SKM-1 (cell line): Measurements from ENCODE around the gene SPATA12.

Source experiments
- DNase-seq: peaks from one replicate; lab custom pipeline; 2025; ENCODE audit not compliant: unreplicated experiment; lab: John Stamatoyannopoulos, UW

SPATA12 gene, protein sequence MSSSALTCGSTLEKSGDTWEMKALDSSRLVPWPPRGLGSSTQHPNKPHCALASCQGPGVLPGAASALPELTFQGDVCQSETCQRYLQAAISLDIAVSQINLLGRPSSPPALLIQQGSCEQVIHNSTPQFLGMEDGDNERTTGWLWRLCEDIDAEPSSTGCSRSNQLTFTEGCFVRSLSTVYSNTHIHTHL

DNA sequence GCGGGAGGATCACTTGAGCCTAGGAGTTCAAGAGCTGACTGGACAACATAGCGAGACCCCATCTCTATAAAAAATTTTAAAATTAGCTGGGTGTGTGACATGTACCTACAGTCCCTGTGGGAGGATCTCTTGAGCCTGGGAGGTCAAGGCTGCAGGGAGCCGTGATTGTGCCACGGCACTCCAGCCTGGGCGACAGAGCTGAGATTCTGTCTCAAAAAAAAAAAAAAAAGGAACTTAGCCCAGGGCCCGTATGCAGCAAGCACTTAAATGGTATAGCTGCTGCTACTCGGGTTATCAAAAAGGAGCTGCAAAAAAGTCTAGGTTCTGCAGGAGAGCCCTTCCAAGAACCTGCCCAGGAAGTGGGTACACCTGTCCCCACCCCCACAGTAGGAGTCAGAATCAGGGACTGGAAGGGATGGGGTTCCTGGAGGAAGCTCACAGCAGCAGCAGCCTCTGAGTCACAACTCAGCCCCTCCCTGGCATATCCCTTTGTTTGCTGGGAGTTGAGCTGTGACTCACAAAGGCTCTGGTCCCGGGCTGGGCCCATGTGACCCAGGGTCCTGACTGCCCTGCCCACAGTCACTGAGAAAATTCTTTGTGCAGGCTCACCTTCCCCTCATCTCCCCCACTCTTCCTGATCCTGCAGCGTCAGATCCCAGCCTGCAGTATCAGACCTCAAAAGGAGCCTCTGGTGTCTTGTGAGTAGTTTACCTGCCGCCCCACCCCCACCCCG is at the start of gene SPATA12:
Gene SPATA12, plus strand, starts transcription at position 576 of the 733 bp plus-strand sequence. CDS start 13,031 bp downstream, outside the sequence.
- DNase-seq: no peak

- no peak for DNase-seq
These were observed 49.4 kb upstream of the SPATA12 start for GRCh38 chr3:57011022-57011421.

GRCh38 chr3:57012847-57013246 is 47.6 kb upstream of the SPATA12 start:
- no peak for DNase-seq

GRCh38 chr3:57015350-57015729 is 45.1 kb upstream of the SPATA12 start:
- no peak for DNase-seq

DNA sequence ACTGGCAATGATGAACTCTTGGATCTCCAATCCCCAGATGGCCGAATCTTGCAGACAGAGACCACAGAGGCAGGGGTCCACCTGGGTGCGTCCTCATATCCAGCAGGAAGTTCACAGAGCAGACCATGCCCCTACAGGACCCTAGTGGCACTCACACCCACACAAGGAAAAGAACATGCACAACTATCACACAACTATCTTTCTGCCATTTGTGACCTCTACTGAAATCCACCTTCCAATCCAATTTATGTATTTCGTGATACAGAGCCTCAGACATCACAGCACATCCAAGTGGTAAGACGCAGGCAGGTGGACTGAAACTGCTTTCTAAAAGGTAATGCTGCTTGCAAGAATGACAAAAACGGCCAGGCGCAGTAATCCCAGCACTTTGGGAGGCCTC is 44.6 kb upstream of the SPATA12 start:
- no peak for DNase-seq

DNA sequence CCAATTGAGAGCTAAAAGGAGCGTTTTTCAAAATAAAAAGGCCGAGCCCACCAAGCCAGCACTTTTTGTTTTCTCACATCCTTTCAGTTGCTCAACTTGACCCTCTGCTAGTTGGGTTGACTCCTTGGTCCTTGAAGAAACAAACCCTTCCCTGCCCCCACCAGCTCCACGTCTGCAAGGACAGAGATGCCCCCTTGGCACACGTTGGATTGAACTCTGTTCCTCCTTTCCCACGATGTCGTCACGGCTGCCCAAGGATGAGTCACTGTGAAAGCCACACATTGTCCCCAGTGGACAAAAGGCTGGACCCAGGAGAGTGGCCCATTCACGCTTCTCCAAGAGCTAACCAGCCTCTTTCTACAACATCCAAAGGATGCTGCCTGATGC is 43.0 kb upstream of the SPATA12 start:
- no peak for DNase-seq

DNA sequence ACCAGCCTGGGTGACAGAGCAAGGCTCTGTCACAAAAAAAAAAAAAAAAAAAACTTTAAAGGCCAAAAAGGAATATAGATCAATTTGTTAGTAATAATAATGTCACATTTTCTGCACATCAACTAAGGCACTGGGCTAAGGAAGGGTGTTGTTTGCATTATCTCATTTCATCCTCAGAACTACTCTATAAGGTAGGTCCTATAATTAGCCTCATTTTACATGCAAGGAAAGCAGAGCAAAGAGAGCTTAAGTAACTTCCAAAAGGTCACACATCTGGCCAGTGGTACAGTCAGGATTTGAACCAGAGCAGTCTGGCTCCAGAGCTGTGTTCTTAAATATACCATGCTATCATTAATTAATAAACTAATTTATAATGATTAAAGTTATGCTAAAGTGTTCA is 42.2 kb upstream of the SPATA12 start:
- DNase-seq: no peak

DNA sequence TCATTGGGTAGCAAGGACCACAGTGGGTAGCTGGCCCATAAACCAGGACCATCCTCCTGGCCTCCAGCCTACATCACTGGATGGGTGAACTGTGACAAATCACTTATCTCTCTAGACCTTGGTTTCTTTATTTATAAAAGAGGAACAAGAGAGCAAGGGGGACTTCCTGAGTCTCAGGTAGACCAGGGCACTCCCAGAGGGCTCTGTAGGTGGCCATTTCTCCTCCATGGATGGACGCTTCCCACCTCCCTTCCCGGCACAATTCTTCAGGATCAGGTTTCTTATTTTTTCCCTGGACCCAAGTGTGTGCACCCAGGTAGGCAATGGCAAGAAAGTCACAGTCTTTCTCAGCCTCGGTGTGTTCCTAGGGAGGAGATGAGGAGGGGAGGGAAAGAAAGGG is 41.4 kb upstream of the SPATA12 start:
- no peak for DNase-seq

DNA sequence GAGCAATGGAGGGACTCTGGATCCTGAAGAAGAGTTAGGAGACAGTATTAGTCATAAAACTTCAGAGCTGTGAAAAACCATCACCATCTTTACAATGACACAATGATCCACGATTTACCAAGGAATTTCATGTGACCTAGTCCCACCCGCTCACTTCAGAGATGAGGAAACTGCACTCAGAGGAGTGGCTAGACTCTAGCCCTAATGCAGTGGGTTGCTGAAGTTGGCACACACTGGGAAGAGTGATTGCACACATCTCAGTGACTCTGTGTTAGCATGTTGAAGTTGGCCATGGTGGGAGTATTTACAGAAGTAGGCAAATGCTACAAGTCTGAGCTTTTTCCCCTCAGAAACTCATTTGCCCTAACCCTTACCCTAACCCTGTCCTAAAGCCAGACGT is 35.2 kb upstream of the SPATA12 start:
- no peak for DNase-seq

DNA sequence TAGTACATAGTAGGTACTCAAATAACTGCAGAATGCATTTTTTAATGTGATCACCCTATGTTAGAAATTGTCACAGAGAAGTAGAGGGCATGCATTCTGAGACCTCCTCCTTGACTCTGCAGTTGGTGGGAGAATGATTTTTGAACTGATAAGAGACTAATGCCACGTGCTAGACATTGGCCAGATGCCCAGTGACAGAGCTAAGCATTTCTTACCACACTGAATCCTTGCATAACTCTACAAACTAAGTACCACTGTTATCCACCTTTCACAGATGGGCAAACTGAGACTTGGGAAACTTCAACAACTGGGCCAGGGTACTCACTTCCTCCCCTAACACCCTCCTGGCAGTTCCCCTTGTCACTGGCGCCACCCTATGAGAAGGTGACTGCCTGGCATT is 33.5 kb upstream of the SPATA12 start:
- no peak for DNase-seq

DNA sequence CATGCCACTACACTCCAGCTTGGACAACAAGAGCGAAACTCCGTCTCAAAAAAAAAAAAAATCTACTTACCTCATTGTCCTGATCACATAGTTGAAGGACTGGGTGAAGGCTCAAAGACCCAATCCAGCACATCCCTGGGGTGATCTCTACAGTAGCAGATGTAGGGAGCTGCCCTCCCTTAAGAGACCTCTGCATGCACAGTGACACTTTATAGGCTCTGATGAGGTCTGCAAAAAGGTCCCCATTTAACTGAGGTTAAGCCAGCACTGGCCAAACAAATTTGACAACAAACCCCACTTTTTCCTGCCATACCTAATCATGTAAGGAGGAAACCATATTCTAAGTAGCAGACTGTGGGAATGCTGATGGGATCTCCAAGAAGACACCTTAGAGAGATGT is 31.1 kb upstream of the SPATA12 start:
- no peak for DNase-seq

DNA sequence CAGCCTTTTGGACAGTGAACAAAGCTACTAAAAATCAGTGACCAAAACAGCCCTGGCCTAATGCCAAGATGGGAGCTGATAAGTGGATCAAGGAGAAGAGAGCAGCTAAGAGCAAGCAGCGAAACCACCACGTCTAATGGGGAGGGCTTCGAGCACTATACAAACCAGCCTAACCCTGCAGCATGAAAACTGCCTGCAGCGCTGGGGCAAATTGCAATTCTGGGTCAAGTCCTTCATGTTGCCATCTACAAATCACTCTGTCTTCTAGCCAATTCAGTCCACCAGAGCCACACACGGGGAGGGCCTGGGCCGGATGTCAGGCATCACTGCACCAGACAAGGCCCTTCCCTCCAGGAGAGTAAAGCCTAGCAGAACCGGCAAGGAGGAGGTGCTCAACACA is 30.5 kb upstream of the SPATA12 start:
- DNase-seq: no peak

GRCh38 chr3:57030721-57031120 is 29.7 kb upstream of the SPATA12 start:
- DNase-seq: no peak

DNA sequence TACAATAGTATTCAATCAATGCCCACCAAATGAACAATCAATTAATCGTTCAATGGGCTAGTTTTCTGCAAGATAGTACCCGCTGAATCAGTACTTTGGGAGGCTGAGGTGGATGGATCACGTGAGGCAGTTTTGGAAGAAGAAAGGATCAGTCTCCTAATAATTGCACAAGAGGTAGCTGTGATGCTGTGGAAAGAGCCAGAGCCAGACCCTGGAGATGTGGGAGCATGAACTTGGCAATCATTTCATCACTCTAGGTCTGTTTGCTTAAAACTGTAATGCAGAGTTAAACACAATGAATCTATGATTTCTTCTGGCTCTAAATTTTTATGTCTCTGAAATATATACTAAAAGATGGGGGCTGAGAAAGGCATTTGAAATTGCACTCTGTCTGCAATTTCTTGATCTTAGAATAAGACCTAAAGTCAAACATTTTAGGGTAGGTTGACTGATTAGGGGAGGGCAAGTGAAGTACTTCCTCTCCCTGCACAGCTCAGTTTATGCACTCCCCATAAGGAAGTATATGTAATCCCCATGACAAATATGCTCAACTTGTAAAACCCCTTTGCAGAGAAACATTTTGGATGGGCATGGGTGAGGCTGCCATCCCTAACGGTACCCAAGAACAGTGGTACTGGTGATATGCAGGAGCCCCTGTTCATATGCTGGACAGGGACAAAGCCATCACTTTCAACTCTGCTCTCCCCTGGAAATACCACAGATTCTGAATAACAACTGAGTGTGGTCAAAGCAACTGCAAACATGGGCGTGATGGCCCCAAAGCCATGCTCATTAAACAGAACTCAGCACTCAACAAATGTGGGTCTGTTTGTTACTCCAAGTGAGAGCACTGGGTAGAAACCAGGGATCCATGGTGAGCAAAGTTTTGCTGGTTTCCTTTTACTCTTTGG is 28.6 kb upstream of the SPATA12 start:
- DNase-seq: peak; percentile 47

DNA sequence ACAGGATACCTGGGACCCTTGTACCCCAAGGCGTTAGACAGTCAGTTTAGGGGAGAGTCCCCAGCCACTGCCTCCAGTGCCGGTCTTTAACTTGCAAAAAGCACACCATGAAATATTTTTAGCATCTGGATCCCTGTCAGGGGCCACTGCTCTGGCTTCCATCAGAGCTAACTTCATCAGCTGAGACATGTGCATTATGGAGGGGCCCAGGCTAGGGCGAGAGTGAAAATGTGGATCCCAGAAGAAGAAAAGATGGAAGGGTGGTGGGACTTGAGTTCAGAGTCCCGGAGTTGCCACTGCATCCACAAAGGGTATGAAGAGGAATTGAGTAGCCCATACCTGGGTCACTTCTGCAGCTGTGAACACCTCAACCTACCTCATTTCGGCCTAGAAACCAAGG is 23.5 kb upstream of the SPATA12 start:
- DNase-seq: no peak

GRCh38 chr3:57038466-57039164 is 21.8 kb upstream of the SPATA12 start:
- no peak for DNase-seq

DNA sequence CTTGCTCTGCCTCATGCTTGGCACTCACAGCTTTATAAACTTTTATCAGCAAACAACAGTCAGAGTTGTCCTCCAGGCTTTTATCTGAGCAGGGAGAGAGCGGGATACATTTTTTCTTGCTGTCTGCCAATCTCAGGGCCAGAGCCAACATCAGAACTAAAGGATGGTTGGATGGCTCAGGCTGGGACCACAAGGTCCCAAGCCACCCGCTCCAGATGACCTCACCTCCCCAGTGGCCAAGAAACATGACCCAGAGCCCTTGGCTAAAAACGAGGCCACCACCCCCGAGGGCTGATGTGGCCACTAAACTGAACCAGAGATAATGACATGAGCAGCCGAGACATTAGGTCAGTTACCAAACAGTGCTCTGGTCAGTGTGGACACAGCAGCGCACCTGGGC is 18.8 kb upstream of the SPATA12 start:
- DNase-seq: no peak

DNA sequence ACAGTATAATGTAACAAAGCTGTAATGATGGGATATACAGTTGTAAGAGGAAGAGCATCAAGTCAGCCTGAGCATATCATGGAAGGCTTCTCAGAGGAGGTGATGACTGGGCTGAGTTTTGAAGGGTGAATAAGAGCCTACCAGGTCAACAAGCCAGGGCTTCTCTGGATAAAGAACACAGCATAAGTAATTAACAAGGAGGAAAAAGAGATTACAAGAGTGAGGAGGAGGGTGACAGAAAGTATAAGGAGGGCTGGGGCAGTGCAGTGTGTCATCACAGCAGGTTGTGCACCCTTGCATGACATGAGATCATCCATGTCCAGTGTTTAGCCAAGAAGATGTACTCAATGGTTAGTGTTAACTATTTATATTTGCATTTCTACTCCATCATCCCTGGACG is 16.9 kb upstream of the SPATA12 start:
- DNase-seq: no peak

DNA sequence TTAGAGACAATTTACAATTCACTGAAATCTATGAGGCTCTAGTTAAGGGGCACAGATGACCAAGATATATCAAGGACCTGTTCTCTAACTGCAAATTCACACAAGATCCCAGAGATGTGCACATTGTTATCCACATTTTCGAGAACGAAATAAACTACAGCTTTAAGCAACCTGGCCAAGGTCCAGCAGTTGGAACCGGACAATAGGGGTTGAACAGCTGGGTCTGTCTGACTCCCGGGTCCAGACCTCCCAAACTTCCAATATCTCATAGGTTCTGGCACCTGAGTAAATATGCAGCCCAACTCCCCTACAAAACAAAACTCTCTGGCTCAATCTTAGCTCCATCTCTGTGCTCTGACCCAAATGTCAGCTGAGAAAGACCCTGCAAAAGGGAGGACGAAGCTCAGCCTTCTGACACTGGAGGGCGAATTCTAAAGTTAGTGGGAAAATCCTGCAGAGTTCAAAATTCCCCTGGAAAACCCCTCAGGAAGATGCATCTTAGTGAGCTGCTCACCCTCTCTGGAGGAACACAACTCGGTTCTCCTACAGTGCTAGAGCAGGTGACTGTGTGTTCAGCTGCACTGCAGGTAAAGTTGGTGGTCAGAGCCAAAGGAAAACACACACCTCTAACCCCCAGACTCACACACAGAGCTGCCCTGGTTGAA is 14.2 kb upstream of the SPATA12 start:
- no peak for DNase-seq

GRCh38 chr3:57048052-57048671 is 12.3 kb upstream of the SPATA12 start:
- DNase-seq: no peak
